Measurements from ENCODE around the gene DNMT3B. TPM values are rescaled to one million over a fixed set of nuclear protein-coding genes. Genes with fewer than 3 reads are reported as not detected.

DNMT3B gene
- total and polyA plus RNA-seq, 9 of the 15 experiments (the other 6 are each of a cell fraction or from before 2014, with no cell fraction given) = 9.3 to 74.8 (median 49.1) TPM

GRCh38 chr20:32743237-32744112 is 18.7 kb upstream of the DNMT3B start, which contains the start of gene COMMD7 (continued):
- TF ChIP-seq STAG1 (CRISPR knock-in tag; IDR thresholded peaks at IDR 0.05; ENCODE audit: borderline replicate concordance) (no peak), UBTF (IDR thresholded peaks at IDR 0.05; ENCODE audit: borderline replicate concordance in 1 of 2, low read depth in 2 of 2, low read length in 2 of 2) (peak; percentile 90 to 96), SMARCA4 (IDR thresholded peaks at IDR 0.05) (no peak), NR2C2 (CRISPR knock-in tag; IDR thresholded peaks at IDR 0.05) (no peak), NR2C2 (tag; IDR thresholded peaks at IDR 0.05) (peak; percentile 28; the same call in 1 of the 2 replicates), CHCHD3 (CRISPR knock-in tag; IDR thresholded peaks at IDR 0.05) (no peak), SETDB1 (IDR thresholded peaks at IDR 0.05; ENCODE audit: low read length) (no peak), KDM1A (IDR thresholded peaks at IDR 0.05) (peak; percentile 52 to 64; a peak in 3 of 4 replicates), RUNX1 (IDR thresholded peaks at IDR 0.05; ENCODE audit: low read depth) (no peak), EP300 (IDR thresholded peaks at IDR 0.05; ENCODE audit: low read length) (peak; percentile 77; the same call in 1 of the 2 replicates), SREBF1 (IDR thresholded peaks at IDR 0.05; ENCODE audit: borderline replicate concordance, low read depth, low read length) (no peak), CHD2 (IDR thresholded peaks at IDR 0.05; ENCODE audit: low read depth, low read length) (no peak), CTBP1 (IDR thresholded peaks at IDR 0.05; ENCODE audit: borderline replicate concordance) (peak; percentile 79), BCL6 (CRISPR knock-in tag; IDR thresholded peaks at IDR 0.05) (no peak), SMAD2 (IDR thresholded peaks at IDR 0.05; ENCODE audit: low read depth, low read length) (no peak), SMAD4 (CRISPR knock-in tag; conservative IDR thresholded peaks at IDR 0.05) (peak; percentile 84), KAT2B (IDR thresholded peaks at IDR 0.05; ENCODE audit: low read depth, low read length) (no peak), ZNF408 (CRISPR knock-in tag; IDR thresholded peaks at IDR 0.05; ENCODE audit: low read depth) (no peak), RBM25 (IDR thresholded peaks at IDR 0.05; ENCODE audit: low read depth, low read length, severe bottlenecking) (peak; percentile 73), RFX5 (IDR thresholded peaks at IDR 0.05; ENCODE audit: low read depth, low read length) (0 out of 2 replicates have a peak, but pooled peaks have one; percentile 61), PRMT5 (CRISPR knock-in tag; IDR thresholded peaks at IDR 0.05) (no peak), HBP1 (CRISPR knock-in tag; IDR thresholded peaks at IDR 0.05) (no peak), ZNF695 (CRISPR knock-in tag; IDR thresholded peaks at IDR 0.05) (no peak), ATF1 (CRISPR knock-in tag; IDR thresholded peaks at IDR 0.05) (no peak), ATF1 (tag; IDR thresholded peaks at IDR 0.05) (0 out of 2 replicates have a peak, but pooled peaks have one; percentile 40), COPS2 (conservative IDR thresholded peaks at IDR 0.05) (no peak), ZNF175 (CRISPR knock-in tag; IDR thresholded peaks at IDR 0.05; ENCODE audit: low read depth) (peak; percentile 60)

Measured in K562 (cell line).